HG03139 (cell line): ENCODE measurements around the gene LIN28B.

Experiments used
- ATAC-seq: cut with Tn5 transposase; IDR thresholded peaks from one replicate; pipeline ENCODE4 v1.9.1; 2021; ENCODE audit not compliant: unreplicated experiment

Gene LIN28B

DNA sequence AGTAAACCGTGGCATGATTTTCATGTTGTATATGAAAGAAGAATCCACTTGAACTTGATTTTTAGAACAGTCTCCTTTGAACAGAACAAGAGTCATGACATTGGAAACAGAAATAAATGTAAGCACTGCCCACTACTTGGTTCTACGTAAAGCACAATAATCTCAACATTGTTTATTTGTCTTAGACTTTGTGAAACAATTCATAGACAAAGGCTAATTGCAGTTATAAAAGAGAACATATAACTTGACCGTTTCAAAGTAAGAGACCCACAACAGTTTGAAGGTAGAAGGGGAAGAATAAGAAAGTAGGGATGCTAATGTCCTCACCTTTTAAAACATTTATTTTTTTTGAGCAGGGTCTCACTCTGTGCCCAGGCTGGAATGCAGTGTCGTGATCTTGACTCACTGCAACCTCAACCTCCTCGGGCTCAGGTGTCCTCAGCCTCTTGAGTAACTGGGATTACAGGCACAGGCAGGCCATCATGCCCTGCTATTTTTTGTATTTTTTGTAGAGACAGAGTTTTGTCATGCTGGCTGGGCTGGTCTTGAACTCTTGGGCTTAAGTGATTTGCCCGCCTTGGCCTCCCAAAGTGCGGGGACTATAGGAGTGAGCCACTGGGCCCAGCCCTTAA lies 151.8 kb downstream of the LIN28B start:
- ATAC-seq, result no peak

DNA sequence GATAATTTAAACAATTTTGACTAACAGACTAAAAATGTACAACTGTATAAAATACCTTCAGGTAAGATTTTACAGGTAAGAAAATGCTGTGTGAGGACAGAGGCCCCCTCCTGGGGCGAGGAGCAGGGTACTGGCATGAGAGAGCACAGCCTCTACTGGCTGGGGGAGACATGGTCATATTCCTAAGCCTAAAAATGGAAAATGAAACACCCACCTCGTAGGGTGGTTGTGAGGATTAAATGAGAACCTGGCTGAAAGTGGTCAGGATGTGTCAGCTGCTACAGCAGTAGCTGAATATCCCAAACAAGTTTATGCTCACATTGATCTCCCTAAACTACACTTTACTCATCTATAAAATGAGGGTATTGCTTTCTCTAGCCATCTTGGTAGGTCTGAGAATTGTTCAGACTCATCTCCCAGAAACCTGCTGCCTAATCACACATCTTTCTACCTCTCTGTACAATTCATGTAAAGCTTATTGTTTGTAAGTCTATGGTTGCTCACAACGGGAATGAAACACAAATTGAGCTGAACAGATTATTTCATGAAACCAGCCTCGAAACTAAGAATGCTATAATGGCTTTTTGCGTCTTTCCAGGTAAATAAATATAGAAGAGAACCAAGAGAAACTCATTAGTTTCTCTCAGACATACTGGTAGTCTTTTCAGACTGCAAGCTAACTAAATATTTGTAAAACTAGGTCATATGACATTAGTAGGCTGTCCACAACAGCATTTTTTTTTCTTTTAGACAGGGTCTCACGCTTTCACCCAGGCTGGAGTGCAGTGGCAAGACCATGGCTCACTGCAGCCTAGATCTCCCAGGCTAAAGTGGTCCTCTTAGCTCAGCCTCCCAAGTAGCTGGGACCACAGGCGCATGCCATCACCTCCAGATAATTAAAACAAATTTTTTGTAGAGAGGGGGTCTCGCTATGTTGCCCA lies 153.3 kb downstream of the LIN28B start:
- no peak for ATAC-seq

DNA sequence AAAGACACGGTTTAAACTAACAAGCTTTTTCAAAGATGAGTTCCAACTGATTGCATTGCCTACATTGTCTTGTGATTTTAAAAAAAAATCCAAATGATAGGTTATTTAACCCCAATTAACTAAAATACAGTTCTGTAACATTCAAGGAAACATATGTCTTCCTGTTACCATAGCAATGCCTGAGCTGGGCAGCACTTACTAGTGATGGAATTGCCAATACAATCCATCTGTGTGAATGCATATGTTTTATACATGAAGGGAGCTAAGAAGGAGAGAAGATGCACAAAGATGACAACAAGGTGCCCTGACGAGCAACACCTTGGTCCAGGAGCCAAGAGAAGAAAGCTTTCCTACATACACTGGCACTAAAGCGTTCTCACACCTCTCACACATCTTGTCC lies 154.2 kb downstream of the LIN28B start:
- no peak for ATAC-seq

DNA sequence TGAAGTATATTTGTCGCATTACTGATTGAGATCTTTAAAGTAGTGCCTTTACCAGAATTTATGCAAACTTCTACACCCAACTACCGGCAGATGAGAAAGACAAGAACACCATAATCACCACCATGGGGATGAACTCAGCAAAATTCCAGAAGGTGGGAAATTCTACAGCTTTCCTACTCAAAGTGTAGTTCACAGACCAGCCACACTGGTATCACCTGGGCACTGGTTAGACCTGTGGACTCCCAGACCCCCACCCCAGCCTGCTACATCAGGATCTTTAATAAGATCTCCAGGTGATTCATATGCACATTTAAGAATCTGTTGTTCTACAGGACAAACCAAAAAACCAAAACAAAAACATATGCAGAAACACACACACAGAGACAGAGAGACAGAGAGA lies 155.0 kb downstream of the LIN28B start:
- ATAC-seq, result no peak

DNA sequence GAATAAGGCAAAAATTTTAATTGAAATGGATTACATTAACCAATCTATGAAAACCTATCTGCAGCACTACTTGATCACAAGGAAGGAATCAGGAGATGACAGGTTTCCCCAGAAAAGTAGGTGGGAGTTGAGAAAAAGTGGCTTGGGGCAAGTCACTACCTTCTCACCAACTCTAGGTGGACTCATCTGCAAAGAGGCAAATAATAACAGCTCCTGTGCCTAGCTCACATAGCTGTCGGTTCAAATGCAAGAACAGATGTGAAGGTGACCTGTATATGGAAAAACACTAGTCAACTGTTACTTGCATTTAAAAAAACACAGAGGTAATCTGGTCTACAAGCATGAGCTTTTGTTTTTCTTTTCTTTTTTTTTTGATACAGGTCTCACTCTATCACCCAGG lies 155.7 kb downstream of the LIN28B start:
- ATAC-seq, result no peak

DNA sequence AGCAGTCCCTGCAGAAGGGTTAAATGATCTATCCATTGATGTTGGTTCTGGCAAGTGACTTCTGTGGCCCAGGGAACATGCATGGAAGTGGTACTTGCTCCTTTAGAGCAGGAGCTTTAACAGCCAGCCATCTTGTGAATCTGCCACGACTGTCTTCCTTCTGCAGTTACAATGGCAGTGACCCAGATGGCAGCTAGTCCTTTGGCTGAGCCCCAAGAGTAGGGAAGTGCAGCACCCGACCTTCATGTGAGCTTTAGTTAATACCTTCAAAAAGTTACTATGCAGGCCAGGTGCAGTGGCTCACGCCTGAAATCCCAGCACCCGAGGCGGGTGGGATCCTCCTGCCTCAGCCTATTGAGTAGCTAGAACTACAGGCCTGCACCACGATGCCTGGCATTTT lies 156.5 kb downstream of the LIN28B start:
- no peak for ATAC-seq

DNA sequence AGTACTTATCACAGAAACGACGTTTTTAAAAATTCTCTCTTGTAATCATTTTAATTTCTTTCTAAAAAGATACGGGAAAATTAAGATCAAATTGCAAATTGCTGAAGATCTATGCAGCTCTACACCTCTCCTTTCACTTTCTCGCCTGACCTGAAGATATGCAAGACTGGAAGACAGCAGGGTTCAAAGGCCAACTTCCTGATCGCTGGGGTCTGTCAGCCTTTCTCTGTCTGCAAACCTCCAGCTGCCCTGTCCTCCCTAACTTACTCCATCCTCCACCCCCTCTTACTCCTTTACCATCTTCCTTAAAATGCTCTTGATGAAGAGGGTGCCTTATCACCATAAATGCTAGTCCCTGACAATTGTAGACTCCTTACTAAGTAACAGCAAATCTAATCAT lies 159.2 kb downstream of the LIN28B start:
- no peak for ATAC-seq

DNA sequence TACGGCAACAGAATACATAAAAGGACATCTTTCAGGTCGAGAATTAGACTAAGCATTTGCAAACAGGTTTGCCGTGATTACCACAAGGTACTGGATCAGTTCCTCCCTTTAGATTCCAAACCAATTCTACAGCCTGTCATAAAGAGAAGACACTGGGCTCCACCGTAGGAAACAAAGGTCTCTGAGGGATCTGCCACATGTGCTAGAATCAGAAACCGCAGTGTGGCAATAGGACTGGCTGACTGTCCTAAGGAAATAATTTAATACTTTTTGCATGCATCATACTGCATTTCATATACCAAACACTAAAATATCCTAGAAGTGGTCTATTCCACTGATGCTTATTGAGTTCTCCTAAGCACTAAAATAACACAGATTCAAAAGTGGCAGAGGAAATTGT lies 163.7 kb downstream of the LIN28B start:
- no peak for ATAC-seq

DNA sequence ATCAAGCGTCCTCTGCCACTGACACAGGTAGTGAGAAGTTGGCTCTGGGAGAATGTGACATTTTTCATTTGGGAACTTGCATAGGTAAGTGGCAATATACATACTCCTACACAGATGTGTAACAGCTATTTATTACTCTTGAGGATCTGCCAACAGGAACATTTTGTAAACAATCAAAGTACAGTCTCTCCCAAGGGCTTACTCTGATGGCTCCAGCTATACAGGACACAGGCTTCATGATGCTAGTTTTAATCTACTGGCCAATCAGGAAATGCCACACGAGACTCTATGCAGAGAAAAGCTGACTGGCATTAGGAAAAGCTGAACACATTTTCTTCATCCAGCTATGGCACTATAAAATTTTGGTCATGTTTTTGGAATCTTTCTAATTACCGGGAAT lies 165.1 kb downstream of the LIN28B start:
- ATAC-seq, result no peak

DNA sequence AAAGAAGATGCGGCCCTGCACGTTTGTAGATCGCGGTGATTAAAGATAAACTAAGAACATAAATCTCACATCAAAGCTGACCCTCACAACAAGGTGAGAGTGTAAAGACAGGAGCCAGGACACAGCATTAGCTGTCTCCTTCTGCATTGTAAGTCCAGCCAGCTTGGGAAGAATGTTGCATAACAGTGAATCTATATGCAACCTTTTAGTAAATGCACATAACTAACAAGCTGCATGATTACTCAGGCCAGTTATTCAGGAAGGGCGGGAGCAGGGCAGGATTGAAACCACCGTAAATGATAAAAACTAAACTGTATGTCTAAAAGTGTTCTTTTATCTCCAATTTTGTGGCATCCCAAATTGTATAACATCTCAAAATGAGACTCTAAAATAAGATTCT lies 165.8 kb downstream of the LIN28B start:
- no peak for ATAC-seq
